Measurements from ENCODE around the gene KCNIP1. TPM values are rescaled to one million over a fixed set of nuclear protein-coding genes. Genes with fewer than 3 reads are reported as not detected.

Gene KCNIP1
- total RNA-seq, 1 donor from 2014 or later: 8.7 TPM

DNA sequence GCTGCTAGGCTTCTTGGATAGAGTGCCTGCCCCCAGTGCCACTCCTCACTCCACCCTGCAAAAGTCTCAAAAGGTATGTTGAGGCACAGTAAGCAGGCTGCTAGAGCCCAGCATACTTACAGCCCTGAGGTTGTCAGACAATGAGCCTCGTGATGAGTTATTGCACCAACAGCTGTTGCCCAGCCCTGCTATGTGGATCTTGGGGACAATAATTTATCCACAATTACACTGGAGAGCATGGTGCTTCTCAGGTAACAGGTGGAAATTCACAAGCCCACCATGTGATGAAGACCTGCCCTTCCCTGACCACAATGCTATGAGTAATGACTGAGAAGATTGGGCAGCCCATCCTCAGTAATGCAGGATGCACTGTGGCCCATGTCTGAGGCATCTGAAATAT is 36.5 kb downstream of the KCNIP1 start:
- peaks cover 2% of the 10 kb centered on the region for H3K36me3 Mint-ChIP-seq (ENCODE audit: low read depth)
- H3K4me3 Mint-ChIP-seq (ENCODE audit: unreplicated experiment): no peak overlapping the region
- peaks cover 7% of the 10 kb centered on the region for H3K9me3 Mint-ChIP-seq (ENCODE audit: low read depth)
- TF ChIP-seq, protein P1, sequence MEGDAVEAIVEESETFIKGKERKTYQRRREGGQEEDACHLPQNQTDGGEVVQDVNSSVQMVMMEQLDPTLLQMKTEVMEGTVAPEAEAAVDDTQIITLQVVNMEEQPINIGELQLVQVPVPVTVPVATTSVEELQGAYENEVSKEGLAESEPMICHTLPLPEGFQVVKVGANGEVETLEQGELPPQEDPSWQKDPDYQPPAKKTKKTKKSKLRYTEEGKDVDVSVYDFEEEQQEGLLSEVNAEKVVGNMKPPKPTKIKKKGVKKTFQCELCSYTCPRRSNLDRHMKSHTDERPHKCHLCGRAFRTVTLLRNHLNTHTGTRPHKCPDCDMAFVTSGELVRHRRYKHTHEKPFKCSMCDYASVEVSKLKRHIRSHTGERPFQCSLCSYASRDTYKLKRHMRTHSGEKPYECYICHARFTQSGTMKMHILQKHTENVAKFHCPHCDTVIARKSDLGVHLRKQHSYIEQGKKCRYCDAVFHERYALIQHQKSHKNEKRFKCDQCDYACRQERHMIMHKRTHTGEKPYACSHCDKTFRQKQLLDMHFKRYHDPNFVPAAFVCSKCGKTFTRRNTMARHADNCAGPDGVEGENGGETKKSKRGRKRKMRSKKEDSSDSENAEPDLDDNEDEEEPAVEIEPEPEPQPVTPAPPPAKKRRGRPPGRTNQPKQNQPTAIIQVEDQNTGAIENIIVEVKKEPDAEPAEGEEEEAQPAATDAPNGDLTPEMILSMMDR (IDR thresholded peaks at IDR 0.05): no peak
- H3K27ac Mint-ChIP-seq (ENCODE audit: unreplicated experiment): no peak overlapping the region
- no peaks in the 10 kb centered on the region for H3K27me3 Mint-ChIP-seq (ENCODE audit: low read depth)
- H3K4me1 Mint-ChIP-seq (ENCODE audit: low read depth): peaks cover 15% of the 10 kb centered on the region
- DNase-seq (ENCODE audit: low spot score): no peak

DNA sequence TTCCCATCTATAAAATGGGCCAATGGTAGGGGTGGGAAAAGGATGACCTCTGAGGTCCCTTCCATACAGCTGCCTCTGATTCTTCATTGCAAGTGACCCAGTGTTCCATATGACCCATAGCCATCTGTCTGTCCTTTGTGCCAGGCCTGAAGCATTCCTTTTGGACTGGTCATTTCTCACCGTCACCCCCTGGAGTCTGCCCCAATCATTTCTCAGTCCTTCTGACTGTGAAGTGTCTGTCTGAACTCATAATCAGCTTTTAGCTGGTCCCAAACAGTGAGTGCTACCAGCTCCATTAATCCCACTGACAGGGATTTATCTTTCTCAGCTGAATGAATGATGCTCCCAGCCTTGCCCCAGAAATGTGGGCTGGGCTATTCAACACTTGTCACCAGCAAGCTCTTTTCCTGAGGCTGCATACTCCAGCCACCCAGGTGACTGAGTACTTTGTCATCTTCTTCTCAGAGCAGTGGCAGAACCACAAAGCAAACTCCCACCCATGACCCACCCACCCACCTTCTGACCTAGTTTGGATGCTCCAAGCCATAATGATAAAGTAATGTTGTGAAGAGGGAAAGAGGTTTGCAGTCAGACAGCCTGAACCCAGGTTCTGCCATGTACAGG is 37.4 kb downstream of the KCNIP1 start:
- Mint-ChIP-seq H3K4me3 (ENCODE audit: unreplicated experiment) (no peak overlapping the region), H3K9me3 (ENCODE audit: low read depth) (peaks cover 12% of the 10 kb centered on the region), H3K27me3 (ENCODE audit: low read depth) (no peaks in the 10 kb centered on the region), H3K36me3 (ENCODE audit: low read depth) (peaks cover 6% of the 10 kb centered on the region), H3K4me1 (ENCODE audit: low read depth) (peaks cover 18% of the 10 kb centered on the region), H3K27ac (ENCODE audit: unreplicated experiment) (no peak overlapping the region)
- DNase-seq (ENCODE audit: low spot score): no peak
- TF ChIP-seq, protein P1 (IDR thresholded peaks at IDR 0.05): no peak

GRCh38 chr5:170542691-170543293 is 39.0 kb downstream of the KCNIP1 start:
- TF ChIP-seq, protein P1 (IDR thresholded peaks at IDR 0.05): no peak
- DNase-seq (ENCODE audit: low spot score): no peak
- peaks cover 6% of the 10 kb centered on the region for H3K36me3 Mint-ChIP-seq (ENCODE audit: low read depth)
- no peaks in the 10 kb centered on the region for H3K27me3 Mint-ChIP-seq (ENCODE audit: low read depth)
- H3K9me3 Mint-ChIP-seq (ENCODE audit: low read depth): peaks cover 12% of the 10 kb centered on the region
- peaks cover 21% of the 10 kb centered on the region for H3K4me1 Mint-ChIP-seq (ENCODE audit: low read depth)
- H3K27ac Mint-ChIP-seq (ENCODE audit: unreplicated experiment): no peak overlapping the region
- H3K4me3 Mint-ChIP-seq (ENCODE audit: unreplicated experiment): no peak overlapping the region

- Mint-ChIP-seq H3K9me3 (ENCODE audit: low read depth) (peaks cover 12% of the 10 kb centered on the region), H3K36me3 (ENCODE audit: low read depth) (peaks cover 6% of the 10 kb centered on the region), H3K4me1 (ENCODE audit: low read depth) (peaks cover 21% of the 10 kb centered on the region), H3K27ac (ENCODE audit: unreplicated experiment) (no peak overlapping the region), H3K27me3 (ENCODE audit: low read depth) (no peaks in the 10 kb centered on the region), H3K4me3 (ENCODE audit: unreplicated experiment) (no peak overlapping the region)
- TF ChIP-seq, protein P1 (IDR thresholded peaks at IDR 0.05): no peak
- DNase-seq (ENCODE audit: low spot score): no peak
These were observed 41.5 kb downstream of the KCNIP1 start for GRCh38 chr5:170545313-170545712.

GRCh38 chr5:170545811-170546210 is 42.0 kb downstream of the KCNIP1 start:
- Mint-ChIP-seq H3K9me3 (ENCODE audit: low read depth) (peaks cover 12% of the 10 kb centered on the region), H3K36me3 (ENCODE audit: low read depth) (peaks cover 6% of the 10 kb centered on the region), H3K4me3 (ENCODE audit: unreplicated experiment) (no peak overlapping the region), H3K4me1 (ENCODE audit: low read depth) (peaks cover 21% of the 10 kb centered on the region), H3K27me3 (ENCODE audit: low read depth) (no peaks in the 10 kb centered on the region), H3K27ac (ENCODE audit: unreplicated experiment) (no peak overlapping the region)
- DNase-seq (ENCODE audit: low spot score): no peak
- TF ChIP-seq, protein P1 (IDR thresholded peaks at IDR 0.05): no peak
